Stimulated activated effector memory CD8-positive, alpha-beta T cell treated with anti-CD3 and anti-CD28 coated beads, Interleukin-12 subunit alpha, Interleukin-12 subunit beta, amount 100 ng/mL, for 72 hours (primary cell): Measurements from ENCODE around the gene RABGAP1L.
"Not testable (repeated sequence)": the region's sequence is repeated elsewhere in the genome, so short reads cannot be mapped to it uniquely, and the experiment has no call there.

Experiments used
- ATAC-seq: fragments of 150-1000 bp; cut with Tn5 transposase; 2 replicates; pipeline ENCODE4 v1.10.0; 2021
- DNase-seq, 2 donors: peaks; one replicate each; pipeline ENCODE4 v3.0.0; 2021 to 2022; ENCODE audit warnings: low spot score in 2 of 2
- H3K27ac Mint-ChIP-seq: one replicate; pipeline ENCODE4 v1.8.0; 2022; ENCODE audit warnings: mild to moderate bottlenecking, mixed read lengths
- H3K36me3 Mint-ChIP-seq: one replicate; pipeline ENCODE4 v1.8.0; 2022; ENCODE audit warnings: mild to moderate bottlenecking, mixed read lengths
- H3K4me1 Mint-ChIP-seq: one replicate; pipeline ENCODE4 v1.8.0; 2022; ENCODE audit warnings: mixed read lengths
- H3K4me3 Mint-ChIP-seq: one replicate; pipeline ENCODE4 v1.8.0; 2022; ENCODE audit warnings: mild to moderate bottlenecking, mixed read lengths
- H3K9me3 Mint-ChIP-seq: one replicate; pipeline ENCODE4 v1.8.0; 2022; ENCODE audit warnings: mixed read lengths

RABGAP1L gene

DNA sequence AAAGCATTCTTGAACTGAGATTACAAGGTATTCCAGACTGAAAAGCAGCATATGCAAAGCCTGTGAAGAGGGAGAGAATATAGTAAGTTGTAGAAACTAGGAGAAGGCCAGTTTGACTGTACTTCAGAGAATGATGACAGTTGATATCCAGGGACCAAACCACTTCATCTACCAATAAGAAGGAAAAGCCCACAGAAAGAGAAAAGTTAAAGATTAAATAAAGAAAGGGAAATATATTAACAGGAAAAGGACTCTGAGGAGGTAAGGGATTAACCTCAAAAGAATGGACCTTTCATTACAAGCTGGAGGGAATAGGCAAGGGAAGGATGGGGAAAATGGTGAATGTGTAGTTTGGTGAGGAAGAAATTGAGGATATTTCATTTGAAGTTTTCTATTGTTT is 660.3 kb downstream of the RABGAP1L start:
- H3K9me3 Mint-ChIP-seq: no peaks in the 10 kb centered on the region
- ATAC-seq (no peak), DNase-seq (no peak)
- H3K4me1 Mint-ChIP-seq: peaks cover 29% of the 10 kb centered on the region
- H3K36me3 Mint-ChIP-seq: peaks cover 16% of the 10 kb centered on the region
- H3K27ac Mint-ChIP-seq: no peak overlapping the region
- H3K4me3 Mint-ChIP-seq: no peak overlapping the region

DNA sequence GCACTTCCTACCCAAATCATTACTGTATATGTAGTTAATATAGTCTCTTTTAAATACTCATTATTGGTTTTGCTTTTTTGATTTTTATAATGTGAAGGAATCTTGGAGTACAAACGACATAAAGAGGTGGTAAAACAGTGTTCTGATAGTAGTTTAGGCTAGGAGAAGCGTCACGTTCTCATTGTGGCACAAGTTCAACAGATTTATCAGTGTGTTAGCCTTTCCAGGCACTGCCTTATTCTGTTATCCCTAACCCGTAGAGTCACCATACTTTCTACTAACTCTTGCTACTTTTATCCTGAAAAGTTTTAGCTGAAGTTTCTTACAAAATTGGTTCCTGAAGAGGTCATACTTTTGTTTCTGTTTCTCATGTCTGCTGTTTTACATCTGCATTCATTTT is 665.8 kb downstream of the RABGAP1L start:
- no peak for ATAC-seq
- Mint-ChIP-seq H3K36me3 (no peaks in the 10 kb centered on the region), H3K27ac (no peak overlapping the region), H3K9me3 (no peaks in the 10 kb centered on the region), H3K4me3 (no peak overlapping the region), H3K4me1 (no peaks in the 10 kb centered on the region)
- DNase-seq: no peak

GRCh38 chr1:174825806-174826205 is 666.5 kb downstream of the RABGAP1L start:
- Mint-ChIP-seq H3K4me1 (no peaks in the 10 kb centered on the region), H3K9me3 (no peaks in the 10 kb centered on the region), H3K36me3 (no peaks in the 10 kb centered on the region), H3K27ac (no peak overlapping the region), H3K4me3 (no peak overlapping the region)
- DNase-seq (no peak), ATAC-seq (no peak)

- Mint-ChIP-seq H3K4me1 (no peaks in the 10 kb centered on the region), H3K9me3 (no peaks in the 10 kb centered on the region), H3K4me3 (no peak overlapping the region), H3K27ac (no peak overlapping the region), H3K36me3 (no peaks in the 10 kb centered on the region)
- no peak for ATAC-seq
- DNase-seq: no peak
These were observed 668.9 kb downstream of the RABGAP1L start for GRCh38 chr1:174828264-174828663.

GRCh38 chr1:174829990-174830389 is 670.7 kb downstream of the RABGAP1L start:
- H3K27ac Mint-ChIP-seq: no peak overlapping the region
- no peaks in the 10 kb centered on the region for H3K4me1 Mint-ChIP-seq
- DNase-seq (no peak), ATAC-seq (no peak)
- H3K36me3 Mint-ChIP-seq: no peaks in the 10 kb centered on the region
- no peak overlapping the region for H3K4me3 Mint-ChIP-seq
- no peaks in the 10 kb centered on the region for H3K9me3 Mint-ChIP-seq

- H3K27ac Mint-ChIP-seq: no peak overlapping the region
- H3K4me3 Mint-ChIP-seq: no peak overlapping the region
- DNase-seq: no peak
- H3K36me3 Mint-ChIP-seq: no peaks in the 10 kb centered on the region
- ATAC-seq: no peak
- H3K9me3 Mint-ChIP-seq: no peaks in the 10 kb centered on the region
- H3K4me1 Mint-ChIP-seq: peaks cover 6% of the 10 kb centered on the region
These were observed 677.2 kb downstream of the RABGAP1L start for GRCh38 chr1:174836543-174836942.

- no peak for ATAC-seq
- no peaks in the 10 kb centered on the region for H3K36me3 Mint-ChIP-seq
- H3K4me1 Mint-ChIP-seq: peaks cover 6% of the 10 kb centered on the region
- H3K9me3 Mint-ChIP-seq: no peaks in the 10 kb centered on the region
- no peak overlapping the region for H3K27ac Mint-ChIP-seq
- H3K4me3 Mint-ChIP-seq: no peak overlapping the region
- no peak for DNase-seq
These were observed 678.1 kb downstream of the RABGAP1L start for GRCh38 chr1:174837386-174837785.

GRCh38 chr1:174839211-174839610 is 679.9 kb downstream of the RABGAP1L start:
- Mint-ChIP-seq H3K36me3 (no peaks in the 10 kb centered on the region), H3K27ac (no peak overlapping the region), H3K4me3 (no peak overlapping the region), H3K4me1 (peaks cover 6% of the 10 kb centered on the region), H3K9me3 (no peaks in the 10 kb centered on the region)
- DNase-seq (no peak), ATAC-seq (no peak)

GRCh38 chr1:174841747-174842146 is 682.4 kb downstream of the RABGAP1L start:
- no peaks in the 10 kb centered on the region for H3K36me3 Mint-ChIP-seq
- peaks cover 6% of the 10 kb centered on the region for H3K4me1 Mint-ChIP-seq
- H3K27ac Mint-ChIP-seq: no peak overlapping the region
- ATAC-seq (peak; percentile 71), DNase-seq (no peak)
- no peak overlapping the region for H3K4me3 Mint-ChIP-seq
- no peaks in the 10 kb centered on the region for H3K9me3 Mint-ChIP-seq

GRCh38 chr1:174848593-174849560 is 689.6 kb downstream of the RABGAP1L start:
- not testable (repeated sequence) for H3K4me1 Mint-ChIP-seq, ATAC-seq, H3K36me3 Mint-ChIP-seq, H3K4me3 Mint-ChIP-seq, H3K27ac Mint-ChIP-seq, DNase-seq, H3K9me3 Mint-ChIP-seq

GRCh38 chr1:174850726-174851125 is 691.4 kb downstream of the RABGAP1L start:
- Mint-ChIP-seq H3K4me1 (no peaks in the 10 kb centered on the region), H3K27ac (no peak overlapping the region), H3K9me3 (no peaks in the 10 kb centered on the region), H3K4me3 (no peak overlapping the region), H3K36me3 (no peaks in the 10 kb centered on the region)
- ATAC-seq (no peak), DNase-seq (no peak)

- DNase-seq (no peak), ATAC-seq (no peak)
- no peaks in the 10 kb centered on the region for H3K36me3 Mint-ChIP-seq
- H3K9me3 Mint-ChIP-seq: no peaks in the 10 kb centered on the region
- H3K4me1 Mint-ChIP-seq: no peaks in the 10 kb centered on the region
- no peak overlapping the region for H3K27ac Mint-ChIP-seq
- H3K4me3 Mint-ChIP-seq: no peak overlapping the region
These were observed 699.0 kb downstream of the RABGAP1L start for GRCh38 chr1:174858301-174858700.

- no peak overlapping the region for H3K4me3 Mint-ChIP-seq
- peaks cover 6% of the 10 kb centered on the region for H3K9me3 Mint-ChIP-seq
- no peak overlapping the region for H3K27ac Mint-ChIP-seq
- no peak for ATAC-seq
- H3K36me3 Mint-ChIP-seq: no peaks in the 10 kb centered on the region
- no peak for DNase-seq
- H3K4me1 Mint-ChIP-seq: no peaks in the 10 kb centered on the region
These were observed 711.0 kb downstream of the RABGAP1L start for GRCh38 chr1:174870319-174870718.

DNA sequence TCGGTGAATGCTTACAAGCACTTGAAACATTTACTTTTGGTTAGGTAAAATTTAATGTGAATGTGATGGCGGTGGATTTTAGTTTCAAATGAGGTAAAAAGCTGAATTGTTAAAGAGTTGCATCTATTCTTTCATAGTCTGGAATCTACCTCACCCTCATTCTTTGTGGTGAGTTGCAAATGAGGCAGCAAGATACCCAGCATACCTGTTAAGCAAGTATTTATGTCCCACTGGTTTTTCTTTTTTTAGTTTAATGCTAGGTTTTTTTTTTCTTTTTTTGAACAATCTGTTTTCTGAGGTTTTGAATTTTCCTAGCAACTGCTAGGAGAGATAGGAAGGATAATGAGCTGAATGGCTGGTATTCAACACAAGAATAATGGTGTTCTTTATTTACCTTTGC is 712.6 kb downstream of the RABGAP1L start:
- Mint-ChIP-seq H3K36me3 (no peaks in the 10 kb centered on the region), H3K9me3 (peaks cover 6% of the 10 kb centered on the region), H3K4me1 (no peaks in the 10 kb centered on the region), H3K4me3 (no peak overlapping the region), H3K27ac (no peak overlapping the region)
- ATAC-seq (no peak), DNase-seq (no peak)

- H3K4me3 Mint-ChIP-seq: no peak overlapping the region
- ATAC-seq (no peak), DNase-seq (no peak)
- H3K27ac Mint-ChIP-seq: no peak overlapping the region
- peaks cover 6% of the 10 kb centered on the region for H3K9me3 Mint-ChIP-seq
- H3K36me3 Mint-ChIP-seq: no peaks in the 10 kb centered on the region
- peaks cover 5% of the 10 kb centered on the region for H3K4me1 Mint-ChIP-seq
These were observed 713.3 kb downstream of the RABGAP1L start for GRCh38 chr1:174872615-174873058.

- peaks cover 5% of the 10 kb centered on the region for H3K4me1 Mint-ChIP-seq
- H3K36me3 Mint-ChIP-seq: no peaks in the 10 kb centered on the region
- no peak overlapping the region for H3K4me3 Mint-ChIP-seq
- ATAC-seq (no peak), DNase-seq (no peak)
- no peak overlapping the region for H3K27ac Mint-ChIP-seq
- no peaks in the 10 kb centered on the region for H3K9me3 Mint-ChIP-seq
These were observed 715.2 kb downstream of the RABGAP1L start for GRCh38 chr1:174874331-174875053.
